ENCODE data around the gene CIROP. TPM values are rescaled to one million over a fixed set of nuclear protein-coding genes. Genes with fewer than 3 reads are reported as not detected.

CIROP gene
- total and polyA plus RNA-seq, 10 donors: not detected

- Histone ChIP-seq H3K9me3 (no peaks in the 10 kb centered on the region), H3K4me1 (peaks cover 16 to 80% (median 47%) of the 10 kb centered on the region in 6 donors), H3K27ac (peak overlapping the region; percentile 70 to 89 (median 78)), H3K27me3 (replicated peaks in 1 of 7) (peaks cover 0 to 3% (median 0%) of the 10 kb centered on the region in 7 donors), H3K4me3 (peak overlapping the region in 3 of 8 donors; percentile 13 to 36 (median 20)), H3K36me3 (no peaks in the 10 kb centered on the region)
- DNase-seq: peak; percentile 85
- TF ChIP-seq CTCF (IDR thresholded peaks at IDR 0.05 in 8 of 11, conservative IDR thresholded peaks at IDR 0.05 in 3 of 11) (no peak), POLR2AphosphoS5 (IDR thresholded peaks at IDR 0.05) (peak; percentile 38 to 59 (median 52))
- intact Hi-C loops (cut with DNase I; ENCODE audit: low total_unique reads): loop anchor here (2.0 to 10.0 kb wide), 2 partner anchors 67 to 175 kb away; no protein-coding TSS in a partner anchor
- WGBS, 5 donors: 35 to 57% (median 49%) methylated on average over 16 of the region's 16 CpGs
Measured at GRCh38 chr14:23119363-23120327, 14.9 kb upstream of the CIROP start.

DNA sequence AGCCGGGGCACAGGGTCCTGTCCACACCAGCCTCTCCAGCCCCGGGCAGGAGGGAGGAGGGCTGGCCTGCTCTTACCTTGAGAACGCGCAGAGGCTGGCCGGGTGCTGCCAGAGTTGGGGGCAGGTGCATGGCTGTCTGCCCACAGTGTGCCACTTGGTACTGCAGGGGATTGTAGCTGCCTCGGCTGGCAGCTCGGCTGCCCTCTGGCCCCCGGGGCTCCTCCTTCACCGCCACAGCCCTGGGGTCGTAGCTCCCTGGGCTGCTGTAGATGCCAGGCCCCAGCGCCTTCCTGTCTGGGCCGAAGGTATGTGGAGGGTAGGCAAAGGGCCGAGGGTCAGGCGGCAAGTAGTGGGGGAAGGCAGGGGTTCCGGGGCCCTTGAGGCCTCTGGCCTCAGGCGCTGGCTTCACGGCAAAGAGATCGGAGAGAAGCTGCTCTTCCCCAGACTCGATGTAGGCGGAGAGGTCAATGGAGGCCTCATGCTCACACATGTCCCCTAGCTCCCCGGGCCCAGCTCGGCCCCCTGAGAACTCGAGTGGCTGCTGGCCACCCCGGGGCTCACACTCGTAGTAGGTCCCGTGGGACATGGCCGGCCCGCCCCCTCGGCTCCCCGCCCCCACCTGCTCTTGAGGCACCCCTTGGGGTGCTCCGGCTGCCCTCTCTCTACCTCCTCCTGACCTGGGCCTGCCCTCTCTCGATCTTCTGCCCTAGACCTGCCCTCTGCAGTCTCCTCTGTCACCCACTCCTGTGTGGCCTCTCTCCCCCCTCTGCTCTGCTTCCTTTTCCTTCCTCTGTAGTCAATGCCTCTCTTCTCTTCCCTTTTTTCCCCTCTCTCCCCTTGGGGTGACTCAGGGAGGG lies 13.9 kb upstream of the CIROP start, which contains the start of gene CEBPE:
TSS of gene CEBPE (minus strand) at position 750 of the 857 bp plus-strand sequence. CDS start at position 586, 164 bp downstream.
- intact Hi-C loops (cut with DNase I; ENCODE audit: low total_unique reads): no loop called here
- 52 to 83% (median 66%) methylated on average over 20 to 32 of the region's 32 CpGs for WGBS, 5 donors
- TF ChIP-seq POLR2AphosphoS5 (IDR thresholded peaks at IDR 0.05) (no peak), POLR2A (IDR thresholded peaks at IDR 0.05) (no peak), CTCF (IDR thresholded peaks at IDR 0.05 in 8 of 11, conservative IDR thresholded peaks at IDR 0.05 in 3 of 11) (no peak)
- Histone ChIP-seq H3K27me3 (replicated peaks in 1 of 7) (peaks cover 0 to 7% (median 0%) of the 10 kb centered on the region in 7 donors), H3K9me3 (no peaks in the 10 kb centered on the region), H3K36me3 (no peaks in the 10 kb centered on the region), H3K4me3 (peak within 1 kb of the TSS in 4 of 8 donors; percentile 5 to 36 (median 16)), H3K4me1 (peaks cover 16 to 88% (median 51%) of the 10 kb centered on the region in 6 donors), H3K27ac (peak within 1 kb of the TSS; percentile 70 to 89 (median 78))
- DNase-seq: peak; percentile 79

GRCh38 chr14:23117371-23118020 lies 12.7 kb upstream of the CIROP start:
- H3K4me1 ChIP-seq: peaks cover 16 to 92% (median 52%) of the 10 kb centered on the region in 6 donors
- H3K27ac ChIP-seq: peak overlapping the region in 5 of 8 donors; percentile 77 to 89 (median 81)
- peak overlapping the region in 2 of 8 donors; percentile 5 to 36 for H3K4me3 ChIP-seq
- WGBS, 5 donors: 72 to 88% (median 82%) methylated on average over 26 to 32 of the region's 32 CpGs
- no peaks in the 10 kb centered on the region for H3K9me3 ChIP-seq
- H3K36me3 ChIP-seq: no peaks in the 10 kb centered on the region
- TF ChIP-seq CTCF (IDR thresholded peaks at IDR 0.05 in 8 of 11, conservative IDR thresholded peaks at IDR 0.05 in 3 of 11): no peak
- TF ChIP-seq POLR2A (IDR thresholded peaks at IDR 0.05): no peak
- no peak for TF ChIP-seq POLR2AphosphoS5 (IDR thresholded peaks at IDR 0.05)
- intact Hi-C loops (cut with DNase I; ENCODE audit: low total_unique reads): no loop called here
- peak; percentile 76 for DNase-seq
- peaks cover 0 to 16% (median 0%) of the 10 kb centered on the region in 7 donors for H3K27me3 ChIP-seq (replicated peaks in 1 of 7)
